ENCODE data around the gene RABEP1. TPM values are rescaled to one million over a fixed set of nuclear protein-coding genes. Genes with fewer than 3 reads are reported as not detected.

RABEP1 gene
- total RNA-seq, 1 donor from 2014 or later, result 50.0 TPM

- peaks cover 24% of the 10 kb centered on the region for H4K20me1 ChIP-seq (ENCODE audit: low read depth)
- H3K27me3 ChIP-seq, result no peaks in the 10 kb centered on the region
- Mint-ChIP-seq H3K27me3 (ENCODE audit: insufficient read depth, low read depth) (no peaks in the 10 kb centered on the region), H3K36me3 (peaks cover 22% of the 10 kb centered on the region), H3K9me3 (no peaks in the 10 kb centered on the region), H3K4me3 (no peak overlapping the region), H3K27ac (no peak overlapping the region), H3K4me1 (no peaks in the 10 kb centered on the region)
- H3K4me1 ChIP-seq, result no peaks in the 10 kb centered on the region
- H3K4me2 ChIP-seq, result no peak overlapping the region
- H3K27ac ChIP-seq, result no peak overlapping the region
- TF ChIP-seq EZH2phosphoT487 (IDR thresholded peaks at IDR 0.05), result no peak
- no peak for TF ChIP-seq CTCF (IDR thresholded peaks at IDR 0.05)
- no peak for TF ChIP-seq EZH2 (IDR thresholded peaks at IDR 0.05)
- H3K9ac ChIP-seq, result no peak overlapping the region
- peaks cover 41% of the 10 kb centered on the region for H3K79me2 ChIP-seq (ENCODE audit: low read depth)
- H3F3A ChIP-seq (ENCODE audit: low read depth), result no peaks in the 10 kb centered on the region
- no peak for DNase-seq (ENCODE audit: low spot score)
- H3K36me3 ChIP-seq, result peaks cover 3% of the 10 kb centered on the region
- H3K4me3 ChIP-seq, result no peak overlapping the region
- H2AFZ ChIP-seq (replicated peaks), result no peak overlapping the region
- no peaks in the 10 kb centered on the region for H3K9me3 ChIP-seq (ENCODE audit: low read depth)
Measured at GRCh38 chr17:5309851-5310250, 27.8 kb downstream of the RABEP1 start.

GRCh38 chr17:5325851-5326250 lies 43.8 kb downstream of the RABEP1 start:
- Histone ChIP-seq H3K36me3 (no peaks in the 10 kb centered on the region), H3F3A (ENCODE audit: low read depth) (no peaks in the 10 kb centered on the region), H3K9ac (no peak overlapping the region), H4K20me1 (ENCODE audit: low read depth) (no peaks in the 10 kb centered on the region), H3K9me3 (ENCODE audit: low read depth) (no peaks in the 10 kb centered on the region), H3K4me1 (no peaks in the 10 kb centered on the region), H2AFZ (replicated peaks) (no peak overlapping the region), H3K27me3 (no peaks in the 10 kb centered on the region), H3K27ac (no peak overlapping the region), H3K79me2 (ENCODE audit: low read depth) (peaks cover 4% of the 10 kb centered on the region), H3K4me2 (no peak overlapping the region), H3K4me3 (no peak overlapping the region)
- Mint-ChIP-seq H3K4me1 (no peaks in the 10 kb centered on the region), H3K9me3 (peaks cover 9% of the 10 kb centered on the region), H3K27me3 (ENCODE audit: insufficient read depth, low read depth) (no peaks in the 10 kb centered on the region), H3K36me3 (peaks cover 23% of the 10 kb centered on the region), H3K4me3 (no peak overlapping the region), H3K27ac (no peak overlapping the region)
- TF ChIP-seq CTCF (IDR thresholded peaks at IDR 0.05) (no peak), EZH2phosphoT487 (IDR thresholded peaks at IDR 0.05) (no peak), EZH2 (IDR thresholded peaks at IDR 0.05) (no peak)
- DNase-seq (ENCODE audit: low spot score), result no peak

GRCh38 chr17:5329784-5330557 lies 47.9 kb downstream of the RABEP1 start:
- H3K27ac ChIP-seq, result no peak overlapping the region
- H3K36me3 Mint-ChIP-seq, result peaks cover 13% of the 10 kb centered on the region

More at GRCh38 chr17:5329784-5330557, 47.9 kb downstream of the RABEP1 start:
- no peaks in the 10 kb centered on the region for H3K27me3 Mint-ChIP-seq (ENCODE audit: insufficient read depth, low read depth)
- DNase-seq (ENCODE audit: low spot score), result no peak
- no peaks in the 10 kb centered on the region for H3K9me3 Mint-ChIP-seq
- Histone ChIP-seq H3K27me3 (no peaks in the 10 kb centered on the region), H3K4me2 (no peak overlapping the region), H3F3A (ENCODE audit: low read depth) (no peaks in the 10 kb centered on the region), H3K9ac (no peak overlapping the region), H3K4me1 (no peaks in the 10 kb centered on the region), H2AFZ (replicated peaks) (no peak overlapping the region), H3K4me3 (no peak overlapping the region), H3K79me2 (ENCODE audit: low read depth) (peaks cover 4% of the 10 kb centered on the region), H3K36me3 (no peaks in the 10 kb centered on the region), H3K9me3 (ENCODE audit: low read depth) (no peaks in the 10 kb centered on the region), H4K20me1 (ENCODE audit: low read depth) (no peaks in the 10 kb centered on the region)
- no peaks in the 10 kb centered on the region for H3K4me1 Mint-ChIP-seq
- no peak overlapping the region for H3K4me3 Mint-ChIP-seq
- H3K27ac Mint-ChIP-seq, result no peak overlapping the region
- no peak for TF ChIP-seq CTCF (IDR thresholded peaks at IDR 0.05)
- no peak for TF ChIP-seq EZH2 (IDR thresholded peaks at IDR 0.05)
- no peak for TF ChIP-seq EZH2phosphoT487 (IDR thresholded peaks at IDR 0.05)

All from neural progenitor cell (in vitro differentiated cells).